Osteoblast (primary cell): Measurements from ENCODE around the gene ACOT2. TPM values are rescaled to one million over a fixed set of nuclear protein-coding genes. Genes with fewer than 3 reads are reported as not detected.
A peak's percentile ranks its signal among the peaks of the same experiment; 100 is the strongest.
"Not testable (repeated sequence)": the region's sequence is repeated elsewhere in the genome, so short reads cannot be mapped to it uniquely, and the experiment has no call there.

Source experiments
- DNase-seq: peaks from one replicate; pipeline ENCODE4 v3.0.0; 2011; ENCODE audit warnings: low spot score, mixed read lengths; ENCODE audit not compliant: insufficient read length; ENCODE audit errors: missing footprints
- H2AFZ ChIP-seq: 2 replicates; pipeline ENCODE4 v1.6.0; 2011; ENCODE audit warnings: mild to moderate bottlenecking, low read length
- H3K27ac ChIP-seq: 2 replicates; pipeline ENCODE4 v1.5.1; 2011; ENCODE audit warnings: mild to moderate bottlenecking, low read depth, low read length, moderate library complexity
- H3K27me3 ChIP-seq: 2 replicates; pipeline ENCODE4 v1.6.0; 2012; ENCODE audit warnings: mild to moderate bottlenecking, control low read depth, inconsistent platforms, low read length, moderate library complexity; ENCODE audit not compliant: insufficient read depth
- H3K36me3 ChIP-seq: 2 replicates; pipeline ENCODE4 v1.5.1; 2011; ENCODE audit warnings: mild to moderate bottlenecking, low read length, control low read depth, moderate library complexity; ENCODE audit not compliant: insufficient read depth
- H3K4me1 ChIP-seq: 2 replicates; pipeline ENCODE4 v1.5.1; 2011; ENCODE audit warnings: mild to moderate bottlenecking, low read length, control low read depth, moderate library complexity; ENCODE audit not compliant: insufficient read depth
- H3K4me2 ChIP-seq: 2 replicates; pipeline ENCODE4 v1.6.0; 2011; ENCODE audit warnings: mild to moderate bottlenecking, low read length; ENCODE audit not compliant: insufficient read depth
- H3K4me3 ChIP-seq: fragments of 200-600 bp; sonication (generic); 3 replicates; pipeline ENCODE4 v1.5.1; 2012; ENCODE audit warnings: mild to moderate bottlenecking, low read length, inconsistent platforms; ENCODE audit not compliant: insufficient read depth
- H3K79me2 ChIP-seq: 2 replicates; pipeline ENCODE4 v1.6.0; 2012; ENCODE audit warnings: mild to moderate bottlenecking, low read length, control low read depth, inconsistent platforms; ENCODE audit not compliant: insufficient read depth
- H3K9me3 ChIP-seq: 2 replicates; pipeline ENCODE4 v1.5.1; 2011; ENCODE audit warnings: low read depth, low read length, control low read depth
- H4K20me1 ChIP-seq: 2 replicates; pipeline ENCODE4 v1.6.0; 2012; ENCODE audit warnings: mild to moderate bottlenecking, low read length, control low read depth; ENCODE audit not compliant: insufficient read depth
- total RNA-seq: library from RNA; depleted of rRNA; stranded (reverse); fragments of >200 nt; gene quantifications from 2 replicates; pipeline ENCODE4 v1.2.3, GENCODE V29; 2012
- TF ChIP-seq, protein P1 (sequence below): IDR thresholded peaks from 2 replicates; pipeline ENCODE4 v1.5.1; 2011; ENCODE audit warnings: mild to moderate bottlenecking, low read depth, low read length, moderate library complexity; ENCODE audit errors: extremely low read depth

Gene ACOT2
- total RNA-seq, 1 donor: 58.3 TPM

GRCh38 chr14:73589116-73589515, 20.1 kb downstream of the ACOT2 start:
- Histone ChIP-seq H3K36me3 (no peaks in the 10 kb centered on the region), H3K9me3 (no peaks in the 10 kb centered on the region), H4K20me1 (no peaks in the 10 kb centered on the region), H3K79me2 (no peaks in the 10 kb centered on the region), H3K4me2 (no peak overlapping the region), H3K4me3 (no peak overlapping the region), H3K27ac (no peak overlapping the region), H3K27me3 (no peaks in the 10 kb centered on the region), H3K4me1 (no peaks in the 10 kb centered on the region), H2AFZ (no peak overlapping the region)
- no peak for DNase-seq
- TF ChIP-seq, protein P1, sequence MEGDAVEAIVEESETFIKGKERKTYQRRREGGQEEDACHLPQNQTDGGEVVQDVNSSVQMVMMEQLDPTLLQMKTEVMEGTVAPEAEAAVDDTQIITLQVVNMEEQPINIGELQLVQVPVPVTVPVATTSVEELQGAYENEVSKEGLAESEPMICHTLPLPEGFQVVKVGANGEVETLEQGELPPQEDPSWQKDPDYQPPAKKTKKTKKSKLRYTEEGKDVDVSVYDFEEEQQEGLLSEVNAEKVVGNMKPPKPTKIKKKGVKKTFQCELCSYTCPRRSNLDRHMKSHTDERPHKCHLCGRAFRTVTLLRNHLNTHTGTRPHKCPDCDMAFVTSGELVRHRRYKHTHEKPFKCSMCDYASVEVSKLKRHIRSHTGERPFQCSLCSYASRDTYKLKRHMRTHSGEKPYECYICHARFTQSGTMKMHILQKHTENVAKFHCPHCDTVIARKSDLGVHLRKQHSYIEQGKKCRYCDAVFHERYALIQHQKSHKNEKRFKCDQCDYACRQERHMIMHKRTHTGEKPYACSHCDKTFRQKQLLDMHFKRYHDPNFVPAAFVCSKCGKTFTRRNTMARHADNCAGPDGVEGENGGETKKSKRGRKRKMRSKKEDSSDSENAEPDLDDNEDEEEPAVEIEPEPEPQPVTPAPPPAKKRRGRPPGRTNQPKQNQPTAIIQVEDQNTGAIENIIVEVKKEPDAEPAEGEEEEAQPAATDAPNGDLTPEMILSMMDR: no peak

GRCh38 chr14:73590673-73591004, 21.6 kb downstream of the ACOT2 start:
- H3K9me3 ChIP-seq: not testable (repeated sequence)

DNA sequence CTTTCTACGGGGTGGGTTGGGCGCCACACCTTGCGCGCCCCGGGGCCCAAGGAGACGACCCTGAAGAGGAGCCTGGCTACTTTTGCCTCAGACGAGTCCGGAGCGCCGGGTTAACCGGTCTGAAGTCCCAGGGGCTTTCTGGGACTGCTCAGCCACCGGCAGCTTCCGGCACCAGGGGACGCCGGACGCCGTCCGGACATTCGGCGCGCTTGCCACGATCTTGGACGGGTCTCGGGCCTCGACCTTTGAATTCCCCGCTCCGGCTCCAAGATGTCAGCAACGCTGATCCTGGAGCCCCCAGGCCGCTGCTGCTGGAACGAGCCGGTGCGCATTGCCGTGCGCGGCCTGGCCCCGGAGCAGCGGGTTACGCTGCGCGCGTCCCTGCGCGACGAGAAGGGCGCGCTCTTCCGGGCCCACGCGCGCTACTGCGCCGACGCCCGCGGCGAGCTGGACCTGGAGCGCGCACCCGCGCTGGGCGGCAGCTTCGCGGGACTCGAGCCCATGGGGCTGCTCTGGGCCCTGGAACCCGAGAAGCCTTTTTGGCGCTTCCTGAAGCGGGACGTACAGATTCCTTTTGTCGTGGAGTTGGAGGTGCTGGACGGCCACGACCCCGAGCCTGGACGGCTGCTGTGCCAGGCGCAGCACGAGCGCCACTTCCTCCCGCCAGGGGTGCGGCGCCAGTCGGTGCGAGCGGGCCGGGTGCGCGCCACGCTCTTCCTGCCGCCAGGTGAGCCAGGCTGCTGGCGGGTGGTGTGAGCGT, 22.9 kb downstream of the ACOT2 start, which contains the start of gene ACOT4:
ACOT4 (plus strand) TSS at position 184 of the 760 bp plus-strand sequence; CDS start at position 271, 87 bp downstream.
- Histone ChIP-seq H3K4me1 (no peaks in the 10 kb centered on the region), H2AFZ (peak within 1 kb of the TSS; percentile 89), H3K4me2 (peak within 1 kb of the TSS; percentile 83), H3K27ac (no peak within 1 kb of the TSS), H3K9me3 (no peaks in the 10 kb centered on the region), H3K36me3 (no peaks in the 10 kb centered on the region), H3K79me2 (no peaks in the 10 kb centered on the region), H3K4me3 (peak within 1 kb of the TSS; percentile 74), H3K27me3 (no peaks in the 10 kb centered on the region), H4K20me1 (no peaks in the 10 kb centered on the region)
- peak; percentile 93 for DNase-seq
- TF ChIP-seq, protein P1: no peak

More at GRCh38 chr14:73590673-73591004, 21.6 kb downstream of the ACOT2 start:
- not testable (repeated sequence) for H3K79me2 ChIP-seq, H4K20me1 ChIP-seq, H3K4me2 ChIP-seq, H3K4me1 ChIP-seq, H3K27me3 ChIP-seq, H3K4me3 ChIP-seq, H2AFZ ChIP-seq, H3K36me3 ChIP-seq, H3K27ac ChIP-seq
- DNase-seq: peak; percentile 65

DNA sequence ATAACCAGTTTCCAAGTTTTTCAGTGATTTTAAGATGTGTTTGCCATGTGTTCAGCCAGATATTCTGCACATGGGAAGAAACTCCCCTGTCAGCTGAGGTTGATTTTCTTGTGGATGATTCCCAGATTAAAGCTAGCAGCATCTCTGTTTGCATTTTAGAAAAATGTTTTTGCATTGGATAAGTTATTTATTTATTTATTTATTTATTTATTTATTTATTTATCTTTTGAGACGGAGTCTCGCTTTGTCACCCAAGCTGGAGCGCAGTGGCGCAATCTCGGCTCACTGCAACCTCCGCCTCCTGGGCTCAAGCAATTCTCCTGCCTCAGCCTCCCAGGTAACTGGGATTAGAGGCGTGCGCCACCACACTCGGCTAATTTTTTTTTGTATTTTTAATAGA, 25.5 kb downstream of the ACOT2 start:
- Histone ChIP-seq H3K36me3 (no peaks in the 10 kb centered on the region), H3K27ac (no peak overlapping the region), H2AFZ (no peak overlapping the region), H3K4me1 (no peaks in the 10 kb centered on the region), H3K4me3 (no peak overlapping the region), H3K27me3 (peaks cover 4% of the 10 kb centered on the region), H4K20me1 (no peaks in the 10 kb centered on the region), H3K4me2 (no peak overlapping the region), H3K9me3 (no peaks in the 10 kb centered on the region), H3K79me2 (no peaks in the 10 kb centered on the region)
- no peak for DNase-seq
- TF ChIP-seq, protein P1: no peak
